BJ (cell line): ENCODE measurements around the gene ASB15. TPM values are rescaled to one million over a fixed set of nuclear protein-coding genes. Genes with fewer than 3 reads are reported as not detected.

Experiments used
- CTCF ChIA-PET: fragments of 350-600 bp; formaldehyde crosslinking; extraction: SDS; loops from one replicate; lab custom pipeline; 2021; ENCODE audit warnings: antibody characterized with exemption, inconsistent platforms; lab: Yijun Ruan, JAX
- POLR2A ChIA-PET: fragments of 300-600 bp; sonication (Branson Sonifier 250); formaldehyde crosslinking; extraction: SDS; loops from one replicate; lab custom pipeline; 2021; ENCODE audit warnings: antibody characterized with exemption; lab: Charles Lee
- DNase-seq: peaks from one replicate; pipeline ENCODE4 v3.0.0-alpha.2; 2011; ENCODE audit warnings: low read depth
- H3K27me3 ChIP-seq: 2 replicates; pipeline ENCODE4 v1.6.0; 2011; ENCODE audit warnings: low read length; ENCODE audit not compliant: control insufficient read depth, insufficient read depth
- H3K36me3 ChIP-seq: 2 replicates; pipeline ENCODE4 v1.5.1; 2011; ENCODE audit warnings: low read length; ENCODE audit not compliant: control insufficient read depth, insufficient read depth
- H3K4me3 ChIP-seq: 2 replicates; pipeline ENCODE4 v1.5.1; 2011; ENCODE audit warnings: low read depth, mild to moderate bottlenecking, control low read depth, low read length
- CTCF ChIP-seq: IDR thresholded peaks from 2 replicates; pipeline ENCODE4 v1.5.1; 2011; ENCODE audit warnings: low read depth, mild to moderate bottlenecking, control low read depth, inconsistent platforms, low read length, moderate library complexity; ENCODE audit not compliant: insufficient read depth
- polyA plus RNA-seq: library from polyadenylated mRNA; depleted of rRNA; stranded (reverse); fragments of >200 nt; gene quantifications from 2 replicates; pipeline ENCODE4 v1.2.3, GENCODE V29; 2011

Gene ASB15
- polyA plus RNA-seq, 1 experiment = not detected

GRCh38 chr7:123557016-123557397 is 44.6 kb upstream of the ASB15 start:
- TF ChIP-seq CTCF = no peak
- POLR2A ChIA-PET = interaction anchor here (0.6 to 1.4 kb wide), 2 partner anchors 8 to 22 kb away, joined by 3 to 6 read pairs; partner anchors contain the start of gene IQUB
- Histone ChIP-seq H3K36me3 (no peaks in the 10 kb centered on the region; the same call in 1 of the 2 replicates), H3K27me3 (no peaks in the 10 kb centered on the region), H3K4me3 (peak overlapping the region; percentile 64)
- CTCF ChIA-PET = interaction anchor here (0.6 to 1.5 kb wide), 2 partner anchors 62 to 658 kb away, joined by 3 to 5 read pairs; no protein-coding TSS in a partner anchor
- no peak for DNase-seq

GRCh38 chr7:123557398-123558288 is 44.0 kb upstream of the ASB15 start, which contains the start of gene NDUFA5:
Gene NDUFA5, minus strand, starts transcription at chr7:123557818. Its CDS starts 23 bp downstream, at chr7:123557795.
- CTCF ChIA-PET = interaction anchor here (0.6 to 1.5 kb wide), 3 partner anchors 63 to 657 kb away, joined by 3 to 5 read pairs (median 3); no protein-coding TSS in a partner anchor
- DNase-seq = peak; percentile 91
- H3K36me3 ChIP-seq = no peaks in the 10 kb centered on the region; the same call in 1 of the 2 replicates
- peak within 1 kb of the TSS; percentile 64 for H3K4me3 ChIP-seq
- H3K27me3 ChIP-seq = no peaks in the 10 kb centered on the region
- POLR2A ChIA-PET = interaction anchor here (0.6 to 1.4 kb wide), 2 partner anchors 8 to 23 kb away, joined by 3 to 6 read pairs; partner anchors contain the start of gene IQUB
- no peak for TF ChIP-seq CTCF

GRCh38 chr7:123558289-123558874 is 43.2 kb upstream of the ASB15 start:
- no peaks in the 10 kb centered on the region for H3K36me3 ChIP-seq
- no peak for DNase-seq
- POLR2A ChIA-PET = interaction anchor here (0.5 to 1.4 kb wide), 3 partner anchors 11 to 24 kb away, joined by 3 to 6 read pairs (median 3); partner anchors contain the start of gene IQUB
- no peak for TF ChIP-seq CTCF
- no peaks in the 10 kb centered on the region for H3K27me3 ChIP-seq
- peak overlapping the region; percentile 64 for H3K4me3 ChIP-seq
- CTCF ChIA-PET = interaction anchor here (0.9 to 1.5 kb wide), 2 partner anchors 64 to 66 kb away, joined by 3 to 5 read pairs; no protein-coding TSS in a partner anchor

- POLR2A ChIA-PET = no interaction called here
- DNase-seq = no peak
Measured at GRCh38 chr7:123562121-123562520, 39.5 kb upstream of the ASB15 start.

More at GRCh38 chr7:123562121-123562520, 39.5 kb upstream of the ASB15 start:
- Histone ChIP-seq H3K4me3 (no peak overlapping the region), H3K27me3 (no peaks in the 10 kb centered on the region), H3K36me3 (no peaks in the 10 kb centered on the region)
- CTCF ChIA-PET = interaction anchor here (1.2 to 1.3 kb wide), 2 partner anchors 19 to 120 kb away, joined by 3 read pairs; no protein-coding TSS in a partner anchor
- no peak for TF ChIP-seq CTCF
